SHP77 treated with DMSO at 0.1 percent for 48 hours (cell line): Measurements from ENCODE around the gene PALM.
"Not testable (repeated sequence)": the region's sequence is repeated elsewhere in the genome, so short reads cannot be mapped to it uniquely, and the experiment has no call there.

ENCODE experiments used
- DNase-seq: peaks from one replicate; lab custom pipeline; 2025; lab: John Stamatoyannopoulos, UW

The PALM gene, protein sequence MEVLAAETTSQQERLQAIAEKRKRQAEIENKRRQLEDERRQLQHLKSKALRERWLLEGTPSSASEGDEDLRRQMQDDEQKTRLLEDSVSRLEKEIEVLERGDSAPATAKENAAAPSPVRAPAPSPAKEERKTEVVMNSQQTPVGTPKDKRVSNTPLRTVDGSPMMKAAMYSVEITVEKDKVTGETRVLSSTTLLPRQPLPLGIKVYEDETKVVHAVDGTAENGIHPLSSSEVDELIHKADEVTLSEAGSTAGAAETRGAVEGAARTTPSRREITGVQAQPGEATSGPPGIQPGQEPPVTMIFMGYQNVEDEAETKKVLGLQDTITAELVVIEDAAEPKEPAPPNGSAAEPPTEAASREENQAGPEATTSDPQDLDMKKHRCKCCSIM

DNA sequence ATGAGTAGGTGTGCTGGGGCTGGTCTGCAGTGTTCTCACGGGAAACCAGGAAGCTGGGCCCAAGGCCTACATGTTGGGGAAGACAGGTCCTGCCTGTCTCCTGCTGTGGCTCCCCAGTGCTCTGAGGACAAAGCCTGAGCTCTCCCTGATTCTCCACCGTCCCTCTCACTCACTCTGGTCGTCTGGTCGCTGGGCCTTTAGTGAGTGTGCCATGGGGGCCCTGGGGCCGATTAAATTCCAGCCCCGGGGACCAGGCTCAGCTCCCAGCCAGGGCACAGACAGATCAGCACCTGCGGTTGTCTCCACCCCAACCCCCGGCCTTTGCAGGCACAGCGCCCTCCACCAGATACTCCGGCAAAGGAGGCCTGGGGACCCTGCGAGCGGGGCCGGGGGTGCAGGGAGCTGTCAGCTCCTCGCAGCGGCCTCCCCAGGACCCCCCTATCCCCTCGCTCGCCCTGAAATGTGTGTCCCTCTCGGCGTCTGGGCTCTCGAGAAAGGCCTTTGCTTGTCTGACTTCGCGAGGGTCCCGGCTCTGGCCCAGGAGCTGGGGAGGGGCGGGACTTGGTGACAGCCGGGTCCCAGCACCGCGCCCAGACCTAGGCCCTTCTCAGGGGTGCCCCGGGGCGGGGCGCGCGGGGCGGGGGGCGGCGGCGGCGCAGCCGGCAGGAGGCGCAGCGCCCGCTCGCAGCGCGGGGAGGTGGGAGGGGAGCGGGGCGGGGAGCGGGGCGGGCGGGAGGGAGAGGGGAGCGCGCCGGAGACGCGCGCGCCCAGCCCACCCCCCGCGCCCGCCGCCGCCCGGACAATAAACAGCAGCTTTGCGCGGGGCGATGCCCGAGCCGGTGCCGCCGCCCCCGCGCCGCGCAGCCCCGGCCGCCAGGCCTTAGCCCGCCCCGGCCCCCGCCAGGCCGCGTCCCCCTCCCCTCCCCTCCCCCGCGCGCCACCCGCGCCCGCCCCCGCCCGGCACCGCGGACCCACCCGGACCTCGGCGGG is at the start of gene PALM:
Gene PALM, plus strand, starts transcription at position 782 of the 990 bp plus-strand sequence. CDS start 212 bp downstream, outside the sequence.
- DNase-seq = no peak

DNA sequence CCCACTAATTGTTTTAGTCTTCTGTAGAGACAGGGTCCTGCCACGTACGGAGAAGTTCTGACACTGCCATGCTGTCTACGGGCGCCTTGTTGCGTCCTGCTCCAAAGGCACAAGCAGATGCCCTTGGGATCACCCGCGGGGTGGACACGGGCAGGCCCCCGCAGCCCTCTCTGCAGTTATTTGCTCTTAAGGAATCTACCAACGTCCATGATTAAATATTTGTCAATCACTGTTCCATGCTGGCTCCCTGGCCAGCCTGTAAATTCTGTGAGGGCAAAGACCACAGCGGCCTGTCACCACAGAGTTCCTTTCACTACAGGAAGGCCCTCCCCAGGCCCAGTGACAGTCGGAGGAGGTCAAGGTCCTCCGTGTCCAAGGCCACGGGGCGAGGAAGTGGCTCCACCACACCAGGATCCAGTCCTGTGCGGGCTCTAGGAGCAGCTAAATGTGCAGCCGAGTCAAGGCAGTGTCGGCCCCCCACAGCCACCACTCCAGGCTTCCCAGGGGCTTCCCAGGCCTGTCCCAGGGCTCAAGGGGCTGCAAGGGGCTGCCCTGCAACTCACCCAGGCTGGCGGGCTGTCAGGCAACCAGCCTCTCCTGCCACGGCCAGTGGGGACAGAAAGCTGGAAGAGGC is 47.8 kb upstream of the PALM start:
- no peak for DNase-seq

DNA sequence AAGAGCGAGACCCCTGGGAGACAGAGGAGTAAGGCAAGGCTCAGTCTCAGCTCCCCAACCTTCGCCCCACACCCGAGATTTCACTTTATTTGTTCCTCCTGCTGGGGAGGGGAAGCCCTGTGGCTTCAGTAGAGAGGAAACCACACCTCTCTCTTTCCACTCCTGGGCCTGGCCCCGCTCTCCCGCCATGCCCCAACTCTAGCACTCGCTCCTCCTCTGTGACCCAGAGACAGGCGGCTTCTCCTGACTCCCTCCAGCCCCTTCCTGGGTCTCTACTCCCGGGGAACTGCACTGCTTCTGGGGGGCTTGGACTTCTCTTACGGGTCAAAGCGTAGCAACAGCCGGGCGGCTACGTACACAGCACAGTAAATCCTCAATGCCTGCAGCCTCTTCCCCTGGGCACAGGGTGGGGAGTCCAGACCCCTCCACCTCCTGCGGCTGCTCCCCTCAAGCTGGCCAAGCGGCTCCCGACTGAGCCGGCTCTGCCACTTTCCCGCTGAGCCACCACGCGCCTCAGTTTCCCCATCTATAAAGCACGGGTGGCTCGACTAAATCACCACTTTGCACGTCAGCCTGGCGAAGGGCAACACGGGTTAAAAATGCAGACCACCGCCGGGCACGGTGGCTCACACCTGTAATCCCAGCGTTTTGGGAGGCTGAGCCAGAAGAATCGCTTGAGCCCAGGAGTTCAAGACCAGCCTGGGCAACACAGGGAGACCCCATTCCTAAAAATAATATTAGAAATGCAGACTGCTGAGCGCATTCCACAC is 47.1 kb upstream of the PALM start:
- DNase-seq = no peak

DNA sequence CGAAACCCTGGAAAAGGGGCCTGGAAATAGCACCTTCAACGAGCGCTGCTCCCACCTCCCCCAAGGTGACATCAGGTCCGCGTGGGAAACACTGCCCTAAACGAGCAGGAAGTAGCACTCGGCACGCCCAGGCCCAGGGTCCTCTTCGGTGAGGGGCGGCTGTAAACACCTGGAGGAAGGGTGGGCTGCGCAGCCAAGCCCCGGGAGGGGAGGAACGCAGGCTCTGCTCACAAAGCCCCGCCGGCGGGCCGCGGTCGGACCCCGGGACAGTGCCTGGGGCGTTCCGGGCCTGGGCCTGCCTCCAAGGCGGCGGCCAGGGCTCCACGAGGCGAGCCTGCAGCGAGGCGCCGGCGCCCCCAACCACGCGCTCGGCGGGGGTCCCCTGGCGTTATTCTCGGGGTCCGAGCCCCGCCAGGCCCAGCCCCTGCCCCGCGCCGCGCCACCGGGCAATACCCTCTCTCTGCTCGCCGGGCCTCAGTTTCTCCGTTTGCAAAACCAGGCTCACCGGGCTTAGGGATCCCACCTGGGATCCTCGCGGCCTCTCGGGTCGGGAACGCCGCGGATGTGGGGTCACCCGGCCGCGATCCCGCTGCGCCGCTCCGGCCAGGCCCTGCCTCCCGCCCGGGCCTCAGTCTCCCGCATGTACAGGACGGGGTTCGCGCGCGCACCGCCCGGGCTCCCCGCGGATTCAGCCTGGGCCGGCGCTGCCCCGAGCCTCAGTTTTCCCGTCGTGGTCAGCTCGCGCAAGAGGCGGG is 46.4 kb upstream of the PALM start:
- DNase-seq = no peak

DNA sequence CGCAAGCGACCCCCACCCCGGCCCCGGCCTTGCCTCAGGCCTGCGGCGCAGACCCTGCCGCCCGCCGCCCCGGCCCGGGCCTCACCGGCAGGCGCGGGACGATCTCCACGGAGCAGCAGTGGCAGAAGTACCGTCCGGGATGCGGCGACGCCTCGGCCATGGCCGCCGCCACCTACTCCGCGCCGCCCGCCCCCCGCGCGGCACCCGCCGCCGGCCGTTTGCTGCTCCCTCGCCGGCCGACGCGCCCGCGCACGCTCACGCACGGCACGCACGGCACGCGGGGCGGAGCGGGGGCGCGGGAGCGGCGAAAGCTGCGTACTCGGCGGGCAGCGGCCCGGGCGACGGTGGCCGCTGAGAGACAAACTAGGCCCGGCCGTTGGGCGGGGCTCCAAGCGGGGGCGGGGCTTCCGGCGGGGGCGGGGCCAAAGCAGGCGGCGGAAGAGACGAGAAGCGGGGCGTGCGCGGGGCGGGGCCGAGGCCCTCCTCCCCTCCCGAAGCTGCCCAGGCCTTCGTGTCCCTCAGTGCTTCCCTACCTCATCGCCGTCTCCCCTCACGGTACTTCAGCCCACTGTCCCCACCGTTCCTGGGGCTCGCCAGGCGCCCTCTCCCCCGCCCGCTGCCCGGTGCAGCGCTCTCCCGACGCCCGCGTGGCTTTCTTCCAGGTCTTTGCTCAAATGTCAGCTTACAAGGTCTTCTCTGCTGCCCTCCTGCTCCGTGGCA is 45.6 kb upstream of the PALM start, which contains the start of gene RNF126:
Gene RNF126, minus strand, starts transcription at position 253 of the 720 bp plus-strand sequence. Its CDS starts 93 bp downstream, at position 160.
- peak; percentile 73 for DNase-seq

DNA sequence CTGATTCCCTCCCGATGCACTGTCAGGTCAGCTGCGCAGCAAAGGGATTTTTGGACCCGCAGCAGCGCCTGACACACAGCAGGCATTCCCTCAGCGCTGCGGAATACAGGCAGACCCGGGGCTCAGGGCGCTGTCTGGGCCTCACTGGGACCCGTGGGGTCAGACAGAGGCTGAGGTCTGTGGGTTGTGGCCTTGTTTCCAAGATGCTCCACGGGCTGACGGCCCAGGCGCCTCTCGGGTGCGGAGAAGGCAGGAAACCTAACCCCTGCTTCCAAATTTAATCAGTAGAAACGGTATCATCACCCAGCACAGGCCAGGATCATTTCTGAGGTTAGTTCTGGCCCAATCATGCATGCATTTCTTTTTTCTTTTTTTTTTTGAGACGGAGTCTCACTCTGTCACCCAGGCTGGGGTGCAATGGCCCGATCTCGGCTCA is 45.0 kb upstream of the PALM start:
- no peak for DNase-seq

DNA sequence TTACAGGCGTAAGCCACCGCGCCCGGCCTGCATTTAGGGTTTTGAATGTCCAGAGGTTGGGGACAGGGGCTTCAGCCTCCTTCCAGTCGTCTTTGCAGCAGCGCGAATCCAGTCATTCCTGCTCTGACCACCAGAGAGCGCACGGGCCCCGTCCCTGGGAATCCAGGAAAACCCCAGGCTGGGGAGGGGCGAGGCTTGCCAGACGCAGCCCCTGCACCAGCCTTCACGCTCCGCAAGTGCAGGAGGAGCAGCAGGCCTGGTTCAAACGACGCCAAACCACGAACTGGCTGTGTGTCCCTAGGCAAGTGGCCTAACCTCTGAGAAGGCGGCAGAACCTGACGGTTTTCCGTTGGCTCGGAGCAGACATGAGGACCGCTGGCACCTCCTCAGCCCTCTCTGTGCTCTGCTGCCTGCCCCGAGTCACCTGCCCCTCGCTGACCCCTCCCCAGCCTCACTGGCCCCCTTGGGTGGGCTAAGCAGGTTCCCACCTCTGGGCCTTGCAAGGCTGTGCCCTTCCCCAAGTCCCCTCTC is 43.8 kb upstream of the PALM start:
- DNase-seq = peak; percentile 74

DNA sequence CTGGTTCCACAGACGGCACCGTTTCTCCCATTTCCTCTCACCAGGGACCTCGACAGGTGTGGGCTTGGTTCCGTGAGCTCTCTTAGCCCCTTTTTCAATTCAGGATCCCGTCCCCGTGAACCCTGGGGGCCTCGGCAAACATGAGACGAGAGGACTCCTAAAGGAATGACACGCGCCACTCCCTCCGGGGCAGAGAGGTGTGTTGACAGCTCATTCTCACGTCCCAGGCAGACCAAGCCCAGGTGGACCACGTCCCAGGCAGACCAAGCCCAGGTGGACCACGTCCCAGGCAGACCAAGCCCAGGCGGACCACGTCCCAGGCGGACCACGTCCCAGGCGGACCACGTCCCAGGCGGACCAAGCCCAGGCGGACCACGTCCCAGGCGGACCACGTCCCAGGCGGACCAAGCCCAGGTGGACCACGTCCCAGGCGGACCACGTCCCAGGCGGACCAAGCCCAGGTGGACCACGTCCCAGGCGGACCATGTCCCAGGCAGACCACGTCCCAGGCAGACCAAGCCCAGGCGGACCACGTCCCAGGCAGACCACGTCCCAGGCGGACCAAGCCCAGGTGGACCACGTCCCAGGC is 41.7 kb upstream of the PALM start:
- not testable (repeated sequence) for DNase-seq

DNA sequence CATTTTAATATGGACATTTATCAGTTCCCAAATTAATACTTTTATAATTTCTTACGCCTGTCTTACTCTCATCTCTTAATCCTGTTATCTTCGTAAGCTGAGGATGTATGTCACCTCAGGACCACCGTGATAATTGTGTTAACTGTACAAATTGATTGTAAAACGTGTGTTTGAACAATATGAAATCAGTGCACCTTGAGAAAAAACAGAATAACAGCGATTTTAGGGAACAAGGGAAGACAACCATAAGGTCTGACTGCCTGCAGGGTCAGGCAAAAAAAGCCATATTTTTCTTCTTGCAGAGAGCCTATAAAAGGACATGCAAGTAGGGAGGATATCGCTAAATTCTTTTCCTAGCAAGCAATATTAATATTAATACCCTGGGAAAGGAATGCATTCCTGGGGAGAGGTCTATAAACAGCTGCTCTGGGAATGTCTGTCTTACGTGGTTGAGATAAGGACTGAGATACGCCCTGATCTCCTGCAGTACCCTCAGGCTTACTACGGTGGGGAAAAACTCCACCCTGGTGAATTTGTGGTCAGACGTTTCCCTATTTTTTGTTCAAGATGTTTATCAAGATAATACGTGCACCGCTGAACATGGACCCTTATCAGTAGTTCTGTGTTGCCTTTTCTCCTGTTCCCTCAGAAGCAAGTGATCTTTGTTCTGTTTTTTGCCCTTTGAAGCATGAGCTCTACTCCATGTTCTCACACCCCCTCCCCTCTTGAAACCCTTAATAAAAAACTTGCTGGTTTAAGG is 39.9 kb upstream of the PALM start:
- DNase-seq = not testable (repeated sequence)

DNA sequence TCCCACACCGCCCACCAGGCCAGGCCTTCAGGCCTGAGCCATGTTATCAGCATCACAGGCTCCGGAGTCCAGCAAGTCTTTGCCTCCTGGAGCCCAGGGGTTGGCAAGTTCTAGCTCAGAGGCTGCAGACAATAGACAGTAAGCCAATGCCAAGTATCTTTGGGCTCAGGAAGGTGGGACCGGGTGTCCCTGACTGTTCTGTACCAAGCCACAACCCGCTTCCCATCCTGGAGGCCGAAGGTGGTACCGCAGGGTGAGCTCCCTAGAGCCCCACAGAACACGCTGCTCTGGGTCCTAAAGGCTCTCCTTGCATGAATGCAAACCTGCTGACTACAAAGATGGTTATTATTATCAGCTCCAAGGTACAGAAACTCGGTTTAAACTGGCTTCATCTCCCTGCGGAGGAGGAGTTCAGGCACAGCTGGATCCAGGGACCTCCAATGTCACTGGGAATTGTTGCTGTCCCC is 38.1 kb upstream of the PALM start:
- DNase-seq = no peak

DNA sequence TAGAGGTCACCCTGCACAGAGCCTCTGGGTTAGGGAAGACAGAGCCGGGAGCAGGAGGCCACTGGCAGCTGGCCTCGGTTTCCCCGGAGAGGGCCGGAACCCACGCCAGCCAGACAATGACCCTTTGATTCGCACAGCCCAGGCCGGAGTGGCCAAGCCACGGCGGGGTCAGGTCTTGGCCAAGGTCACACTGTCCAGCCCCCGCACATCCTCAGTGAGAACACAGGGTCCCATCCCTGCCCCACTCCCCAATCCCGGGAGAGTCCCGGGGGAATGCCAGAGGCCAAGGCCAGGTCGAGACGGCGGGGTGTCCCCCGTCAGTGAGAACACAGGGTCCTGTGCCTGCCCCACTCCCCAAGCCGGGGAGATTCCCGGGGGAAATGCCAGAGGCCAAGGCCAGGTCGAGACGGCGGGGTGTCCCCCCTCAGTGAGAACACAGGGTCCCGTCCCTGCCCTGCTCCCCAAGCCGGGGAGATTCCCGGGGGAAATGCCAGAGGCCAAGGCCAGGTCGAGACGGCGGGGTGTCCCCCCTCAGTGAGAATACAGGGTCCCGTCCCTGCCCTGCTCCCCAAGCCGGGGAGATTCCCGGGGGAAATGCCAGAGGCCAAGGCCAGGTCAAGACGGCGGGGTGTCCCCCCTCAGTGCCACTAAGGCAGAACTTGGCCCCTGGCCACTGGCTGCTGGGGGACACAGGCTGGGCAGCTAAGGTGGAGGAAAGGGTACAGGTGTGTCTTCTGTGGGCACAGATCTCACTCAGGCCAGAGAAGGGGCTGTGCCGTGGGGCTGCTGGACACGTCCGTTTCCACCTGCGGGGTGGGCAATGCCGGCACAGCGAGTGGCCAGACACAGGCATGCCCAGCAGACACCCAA is 34.2 kb upstream of the PALM start:
- DNase-seq = no peak

DNA sequence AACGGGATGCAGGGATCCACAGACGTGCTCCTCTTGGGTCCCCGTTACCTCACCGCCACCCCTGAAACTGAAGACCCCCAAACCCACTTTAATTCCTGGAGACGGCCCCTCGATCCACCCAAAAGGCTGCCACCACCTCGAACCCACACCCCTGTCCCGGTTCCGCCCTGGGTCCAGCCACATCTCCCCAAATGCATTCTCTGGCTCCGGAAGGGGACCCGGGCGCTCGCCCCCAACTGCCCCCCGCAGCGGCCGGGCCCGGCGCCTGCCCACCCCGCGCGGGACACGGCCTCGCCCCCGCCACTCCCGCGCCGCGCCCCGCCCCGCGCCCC is 32.8 kb upstream of the PALM start:
- no peak for DNase-seq

DNA sequence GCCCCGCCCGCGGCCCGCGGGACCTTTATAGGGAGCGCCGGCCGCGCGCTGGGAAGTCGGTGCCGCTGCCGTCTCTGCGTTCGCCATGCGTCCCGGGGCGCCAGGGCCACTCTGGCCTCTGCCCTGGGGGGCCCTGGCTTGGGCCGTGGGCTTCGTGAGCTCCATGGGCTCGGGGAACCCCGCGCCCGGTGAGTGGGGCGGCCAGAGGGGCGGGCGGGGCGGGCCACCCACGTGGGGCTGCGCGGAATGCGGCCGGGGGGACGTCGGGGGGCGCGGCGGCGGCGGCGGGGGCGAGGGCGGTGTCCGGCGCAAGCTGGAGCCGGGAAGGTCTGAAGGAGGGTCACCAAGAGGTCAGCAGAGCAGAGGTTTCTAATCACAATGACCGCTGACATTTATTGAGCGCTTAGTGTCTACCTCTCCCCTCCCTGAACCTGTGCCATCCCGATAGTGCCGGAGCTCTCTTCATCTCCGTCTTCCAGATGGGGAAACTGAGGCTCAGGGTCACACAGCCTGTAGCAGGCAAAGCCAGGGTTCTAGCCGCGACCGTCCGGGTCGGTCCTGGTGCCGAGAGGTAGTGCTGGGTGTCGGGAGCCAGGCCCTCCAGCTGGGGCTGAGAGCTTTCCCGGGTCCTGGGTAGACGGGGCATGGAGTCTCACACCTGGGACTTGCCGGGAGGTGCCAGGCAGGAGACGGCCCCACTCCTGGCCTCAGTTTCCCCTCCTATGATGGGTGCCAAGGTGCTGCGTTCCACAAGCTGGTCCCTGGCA is 32.2 kb upstream of the PALM start, which contains the start of gene FSTL3:
Gene FSTL3, plus strand, starts transcription at position 54 of the 767 bp plus-strand sequence. Its CDS starts 32 bp downstream, at position 86.
- no peak for DNase-seq

DNA sequence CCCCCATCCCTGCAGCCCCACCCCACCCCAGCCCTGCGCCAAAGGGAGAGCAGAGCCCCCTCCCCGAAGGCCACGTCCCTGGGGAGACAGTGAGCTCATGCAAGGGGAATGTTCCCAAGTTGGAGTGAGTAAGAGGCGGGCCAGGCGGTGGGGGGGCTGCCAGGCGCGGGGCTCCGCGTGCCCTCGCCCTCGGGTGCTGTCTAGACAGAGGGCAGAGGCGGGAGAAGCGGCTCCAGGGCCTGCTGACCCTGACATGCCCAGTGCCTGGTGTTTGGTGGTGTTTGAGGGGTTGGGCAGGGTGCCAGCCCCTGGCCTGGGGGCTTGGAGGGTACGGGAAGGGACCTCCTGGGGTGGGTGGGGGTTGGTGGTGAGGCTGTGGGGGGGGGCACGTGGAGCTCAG is 31.5 kb upstream of the PALM start:
- DNase-seq = no peak

DNA sequence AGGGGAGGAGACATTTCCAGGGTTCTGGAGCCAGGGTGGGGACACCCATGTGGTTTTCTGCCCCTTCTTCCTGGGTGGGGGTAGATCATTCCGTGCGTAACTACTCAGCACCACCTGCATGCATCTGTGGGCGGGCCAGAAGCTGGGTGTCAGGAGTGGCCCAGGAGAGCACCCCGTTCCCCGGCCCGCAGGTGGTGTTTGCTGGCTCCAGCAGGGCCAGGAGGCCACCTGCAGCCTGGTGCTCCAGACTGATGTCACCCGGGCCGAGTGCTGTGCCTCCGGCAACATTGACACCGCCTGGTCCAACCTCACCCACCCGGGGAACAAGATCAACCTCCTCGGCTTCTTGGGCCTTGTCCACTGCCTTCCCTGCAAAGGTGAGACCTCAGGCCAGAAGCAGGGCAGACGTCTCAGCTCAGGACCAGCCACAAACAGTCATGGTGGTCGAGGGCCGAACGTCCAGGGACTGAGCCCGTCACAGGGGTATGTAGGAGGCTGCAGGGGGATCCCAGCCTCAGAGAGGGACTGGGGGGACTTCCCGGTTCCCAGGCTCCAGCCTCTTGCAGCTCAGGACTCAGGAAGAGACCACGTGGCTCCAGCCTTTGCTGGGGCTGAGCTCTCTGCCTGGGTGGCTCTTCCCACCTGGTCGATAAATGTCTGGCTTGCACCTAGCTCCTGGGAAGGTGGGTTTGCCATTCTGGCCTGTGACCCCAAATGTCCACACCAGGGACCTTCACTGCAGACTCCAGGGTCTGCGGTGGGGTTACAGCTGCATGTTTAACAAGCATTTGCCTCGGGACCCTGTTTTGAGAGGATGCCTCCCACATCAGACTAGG is 30.9 kb upstream of the PALM start:
- no peak for DNase-seq
